Prostate gland (tissue), 2 donors: ENCODE results near the gene MBLAC1.

Source experiments
- POLR2A ChIP-seq: fragments of 450-650 bp; IDR thresholded peaks from one replicate; pipeline ENCODE4 v1.6.1; 2016; ENCODE audit warnings: antibody characterized with exemption, mild to moderate bottlenecking
- TF ChIP-seq, protein P1 (sequence below), 4 experiments: fragments of 200-600 bp in 2 of 4; fragments of 450-650 bp in 2 of 4; sonication (generic) in 2 of 4; IDR thresholded peaks; 1 replicate in 3 of 4; 2 replicates in 1 of 4; pipeline ENCODE4 v1.5.1; 2016 to 2019; ENCODE audit warnings: antibody characterized with exemption in 4 of 4, mild to moderate bottlenecking in 2 of 4, moderate library complexity in 2 of 4

GRCh38 chr7:100141555-100141949 lies 14.8 kb downstream of the MBLAC1 start:
- TF ChIP-seq, protein P1, sequence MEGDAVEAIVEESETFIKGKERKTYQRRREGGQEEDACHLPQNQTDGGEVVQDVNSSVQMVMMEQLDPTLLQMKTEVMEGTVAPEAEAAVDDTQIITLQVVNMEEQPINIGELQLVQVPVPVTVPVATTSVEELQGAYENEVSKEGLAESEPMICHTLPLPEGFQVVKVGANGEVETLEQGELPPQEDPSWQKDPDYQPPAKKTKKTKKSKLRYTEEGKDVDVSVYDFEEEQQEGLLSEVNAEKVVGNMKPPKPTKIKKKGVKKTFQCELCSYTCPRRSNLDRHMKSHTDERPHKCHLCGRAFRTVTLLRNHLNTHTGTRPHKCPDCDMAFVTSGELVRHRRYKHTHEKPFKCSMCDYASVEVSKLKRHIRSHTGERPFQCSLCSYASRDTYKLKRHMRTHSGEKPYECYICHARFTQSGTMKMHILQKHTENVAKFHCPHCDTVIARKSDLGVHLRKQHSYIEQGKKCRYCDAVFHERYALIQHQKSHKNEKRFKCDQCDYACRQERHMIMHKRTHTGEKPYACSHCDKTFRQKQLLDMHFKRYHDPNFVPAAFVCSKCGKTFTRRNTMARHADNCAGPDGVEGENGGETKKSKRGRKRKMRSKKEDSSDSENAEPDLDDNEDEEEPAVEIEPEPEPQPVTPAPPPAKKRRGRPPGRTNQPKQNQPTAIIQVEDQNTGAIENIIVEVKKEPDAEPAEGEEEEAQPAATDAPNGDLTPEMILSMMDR (IDR thresholded peaks at IDR 0.05): no peak
- TF ChIP-seq POLR2A: no peak
